GM19468 (cell line): ENCODE measurements around the gene TMEM201.

Source experiments
- ATAC-seq: cut with Tn5 transposase; IDR thresholded peaks from one replicate; pipeline ENCODE4 v1.9.1; 2021; ENCODE audit warnings: mild to moderate bottlenecking, moderate library complexity, moderate number of reproducible peaks; ENCODE audit not compliant: unreplicated experiment; ENCODE audit errors: extremely low read depth

Gene TMEM201

GRCh38 chr1:9651220-9651564, 62.5 kb downstream of the TMEM201 start:
- ATAC-seq, result no peak

- ATAC-seq, result peak; percentile 21
Measured at GRCh38 chr1:9651565-9652378, 63.1 kb downstream of the TMEM201 start, which contains the start of gene PIK3CD. Gene PIK3CD, plus strand, starts transcription at chr1:9651731. Its CDS starts 58,725 bp downstream, at chr1:9710456.

- no peak for ATAC-seq
Measured at GRCh38 chr1:9652379-9653209, 63.9 kb downstream of the TMEM201 start.

GRCh38 chr1:9653210-9653490, 64.4 kb downstream of the TMEM201 start:
- ATAC-seq, result no peak

- ATAC-seq, result no peak
Measured at GRCh38 chr1:9653491-9654050, 64.9 kb downstream of the TMEM201 start.

- ATAC-seq, result no peak
Measured at GRCh38 chr1:9654051-9654833, 65.5 kb downstream of the TMEM201 start.

GRCh38 chr1:9654834-9655723, 66.4 kb downstream of the TMEM201 start:
- no peak for ATAC-seq

- ATAC-seq, result no peak
Measured at GRCh38 chr1:9655836-9656235, 67.1 kb downstream of the TMEM201 start.

- ATAC-seq, result no peak
Measured at GRCh38 chr1:9657521-9658032, 68.9 kb downstream of the TMEM201 start.

GRCh38 chr1:9658199-9658598, 69.5 kb downstream of the TMEM201 start:
- ATAC-seq, result no peak

- no peak for ATAC-seq
Measured at GRCh38 chr1:9659328-9659727, 70.6 kb downstream of the TMEM201 start.

- ATAC-seq, result no peak
Measured at GRCh38 chr1:9663257-9663656, 74.5 kb downstream of the TMEM201 start.
